Suppressor macrophage (primary cell): Measurements from ENCODE around the gene BRDT.
"Not testable (repeated sequence)": the region's sequence is repeated elsewhere in the genome, so short reads cannot be mapped to it uniquely, and the experiment has no call there.

ENCODE experiments used
- DNase-seq, 4 experiments: peaks; one replicate each; pipeline ENCODE4 v3.0.0-alpha.2; 2020 to 2022

BRDT gene

GRCh38 chr1:91993256-91993655 lies 44.1 kb downstream of the BRDT start:
- DNase-seq = no peak

DNA sequence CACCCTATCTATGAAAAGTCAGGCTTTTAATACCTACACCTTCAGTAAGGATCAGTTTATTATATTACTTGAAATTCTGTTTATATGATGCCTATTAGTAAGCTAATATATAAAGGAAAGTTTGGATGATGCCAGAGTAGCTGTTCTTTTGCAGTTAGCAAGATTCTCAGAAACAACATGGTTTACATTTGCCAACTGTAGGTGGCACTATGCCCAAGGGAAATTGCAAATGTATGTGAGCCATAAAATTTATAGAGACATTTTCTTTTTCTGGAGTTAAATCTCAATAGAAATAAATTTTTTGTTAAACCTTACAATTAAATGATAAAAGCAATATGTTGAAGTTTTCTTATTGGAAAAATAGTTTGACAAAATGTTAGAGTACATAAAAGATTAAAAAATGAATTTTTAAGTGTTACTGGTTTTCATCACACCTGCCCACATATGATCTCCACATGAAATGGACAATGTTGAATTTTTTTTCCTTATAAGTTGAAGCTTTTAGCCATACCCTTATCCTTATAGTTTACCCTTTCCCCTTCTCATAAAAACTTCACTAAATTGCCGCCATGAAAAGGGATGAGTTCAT lies 48.5 kb downstream of the BRDT start:
- peak; percentile 49 to 77 (median 66) for DNase-seq

DNA sequence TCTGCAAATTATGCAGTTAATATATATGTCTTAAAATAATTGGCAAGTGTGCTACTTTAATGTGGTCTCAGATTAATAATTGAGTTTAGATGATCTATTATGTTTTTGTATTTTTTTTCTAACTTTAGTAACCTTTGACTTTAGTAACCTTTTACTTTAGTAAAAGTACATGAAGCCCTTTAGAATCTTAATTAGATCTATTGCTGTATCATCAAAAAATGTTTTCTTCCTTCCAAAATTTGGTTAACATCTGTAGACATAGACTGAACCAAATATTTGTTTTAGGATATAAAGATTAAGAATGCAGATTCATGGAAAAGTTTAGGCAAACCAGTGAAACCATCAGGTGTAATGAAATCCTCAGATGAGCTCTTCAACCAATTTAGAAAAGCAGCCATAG lies 54.9 kb downstream of the BRDT start:
- no peak for DNase-seq

GRCh38 chr1:92013923-92014322 lies 64.7 kb downstream of the BRDT start:
- DNase-seq = no peak

GRCh38 chr1:92016720-92017316 lies 67.6 kb downstream of the BRDT start:
- DNase-seq = no peak

- DNase-seq = no peak
Measured at GRCh38 chr1:92017656-92018055, 68.5 kb downstream of the BRDT start.

DNA sequence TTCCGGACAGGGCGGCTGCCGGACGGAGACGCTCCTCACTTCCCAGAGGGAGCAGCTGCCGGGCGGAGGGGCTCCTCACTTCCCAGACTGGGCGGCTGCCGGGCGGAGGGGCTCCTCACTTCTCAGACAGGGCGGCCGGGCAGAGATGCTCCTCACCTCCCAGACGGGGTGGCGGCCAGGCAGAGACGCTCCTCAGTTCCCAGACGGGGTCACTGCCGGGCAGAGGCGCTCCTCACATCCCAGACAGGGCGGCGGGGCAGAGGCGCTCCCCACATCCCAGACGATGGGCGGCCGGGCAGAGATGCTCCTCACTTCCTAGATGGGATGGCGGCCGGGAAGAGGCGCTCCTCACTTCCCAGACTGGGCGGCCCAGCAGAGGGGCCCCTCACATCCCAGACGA lies 76.8 kb downstream of the BRDT start:
- DNase-seq = not testable (repeated sequence)

GRCh38 chr1:92026806-92027205 lies 77.6 kb downstream of the BRDT start:
- DNase-seq = peak in 1 of 4 experiments; percentile 4

DNA sequence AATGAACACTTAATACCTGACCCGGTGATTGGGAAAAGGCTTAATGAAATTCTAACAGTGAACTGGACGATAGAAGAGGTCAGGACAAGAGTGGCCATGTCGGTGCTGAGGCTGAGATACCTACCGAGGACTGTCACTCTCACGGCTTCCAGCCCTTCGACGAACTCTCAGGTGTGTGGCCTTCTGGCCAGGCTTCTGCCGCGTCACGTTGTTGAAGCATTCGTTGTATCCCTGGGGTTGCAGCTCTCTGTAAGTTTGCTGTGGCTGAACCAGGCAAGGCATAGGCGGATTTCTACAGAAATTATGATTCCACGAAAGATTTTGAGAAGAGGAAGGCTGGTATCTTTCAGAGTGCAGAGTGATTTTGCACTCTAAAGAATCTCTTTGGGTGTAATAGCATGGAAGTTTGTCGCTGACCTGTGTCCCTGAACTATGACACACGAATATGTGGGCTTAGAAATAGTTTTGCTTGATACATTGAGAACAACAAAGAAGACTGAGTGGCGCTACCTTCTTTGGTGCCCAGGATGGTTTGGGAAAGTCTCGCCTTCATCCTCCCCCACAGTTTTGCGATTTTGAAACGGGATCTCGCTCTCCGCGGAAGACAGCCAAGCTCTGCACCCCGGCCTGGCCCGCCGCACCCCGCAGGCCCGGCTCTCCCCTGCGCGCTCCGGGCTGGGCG lies 80.2 kb downstream of the BRDT start:
- DNase-seq = no peak

DNA sequence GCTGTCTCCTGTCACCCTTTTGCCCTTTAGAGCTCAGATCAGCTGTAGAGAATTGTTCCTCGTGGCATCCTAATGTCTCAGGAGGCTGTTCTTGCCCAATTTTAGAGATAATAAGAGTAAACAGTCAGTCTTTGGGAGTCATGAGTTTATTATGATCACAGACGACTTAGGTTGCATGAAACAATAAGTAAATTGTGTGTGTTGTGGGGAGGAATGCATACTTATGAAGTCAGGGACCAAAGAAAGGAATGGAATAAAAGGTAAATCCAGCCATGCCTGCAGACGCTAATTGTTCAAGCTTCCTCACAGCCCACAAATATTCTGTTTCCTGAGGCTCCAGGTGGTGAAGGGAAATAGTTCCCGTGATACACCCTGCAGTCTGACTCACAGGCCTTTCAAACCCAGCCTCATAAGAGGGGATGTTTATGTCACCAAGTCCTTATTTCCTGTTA lies 81.5 kb downstream of the BRDT start:
- peak; percentile 13 to 44 (median 27) for DNase-seq

GRCh38 chr1:92031281-92032110 lies 82.3 kb downstream of the BRDT start:
- no peak for DNase-seq

DNA sequence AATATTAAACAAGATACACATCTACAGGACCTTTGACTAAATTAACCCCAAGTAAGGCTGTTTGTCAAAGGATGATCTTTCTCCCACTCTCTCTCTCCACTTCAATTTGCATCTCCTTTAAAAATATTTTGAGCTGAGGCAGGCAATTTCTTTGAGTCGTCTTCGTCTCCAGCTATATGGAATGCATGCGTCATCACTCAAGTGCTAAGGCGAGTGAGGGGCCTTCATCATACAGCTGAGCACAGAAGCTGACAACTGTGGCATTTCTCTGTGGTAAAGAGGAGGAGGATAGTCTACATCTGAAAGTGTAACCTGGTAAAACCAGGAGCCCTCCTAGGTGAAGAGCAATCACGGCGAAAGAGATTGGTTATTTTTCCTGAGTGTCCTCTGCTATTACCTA lies 88.2 kb downstream of the BRDT start:
- no peak for DNase-seq

- DNase-seq = no peak
Measured at GRCh38 chr1:92038695-92039346, 89.6 kb downstream of the BRDT start.

GRCh38 chr1:92040971-92041370 lies 91.8 kb downstream of the BRDT start:
- no peak for DNase-seq

DNA sequence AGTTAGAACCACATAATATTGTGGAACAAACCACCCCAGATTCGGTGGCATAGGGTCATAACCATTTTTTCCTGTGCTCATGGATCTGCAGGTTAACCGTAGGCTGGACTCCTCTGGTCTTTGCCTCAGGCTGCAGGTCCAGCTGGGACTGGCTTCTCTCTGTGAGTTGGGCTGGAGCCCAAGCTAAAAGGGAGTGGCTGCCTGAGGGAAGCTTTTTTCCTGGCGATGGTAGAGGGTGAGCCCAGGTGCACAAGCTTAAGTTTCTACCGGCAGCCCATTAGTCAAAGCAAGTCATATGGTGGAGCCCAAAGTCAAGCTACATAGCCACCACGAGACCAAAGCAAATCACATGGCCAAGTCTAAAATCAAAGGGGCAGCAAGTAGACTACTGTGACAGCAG lies 94.4 kb downstream of the BRDT start:
- no peak for DNase-seq

DNA sequence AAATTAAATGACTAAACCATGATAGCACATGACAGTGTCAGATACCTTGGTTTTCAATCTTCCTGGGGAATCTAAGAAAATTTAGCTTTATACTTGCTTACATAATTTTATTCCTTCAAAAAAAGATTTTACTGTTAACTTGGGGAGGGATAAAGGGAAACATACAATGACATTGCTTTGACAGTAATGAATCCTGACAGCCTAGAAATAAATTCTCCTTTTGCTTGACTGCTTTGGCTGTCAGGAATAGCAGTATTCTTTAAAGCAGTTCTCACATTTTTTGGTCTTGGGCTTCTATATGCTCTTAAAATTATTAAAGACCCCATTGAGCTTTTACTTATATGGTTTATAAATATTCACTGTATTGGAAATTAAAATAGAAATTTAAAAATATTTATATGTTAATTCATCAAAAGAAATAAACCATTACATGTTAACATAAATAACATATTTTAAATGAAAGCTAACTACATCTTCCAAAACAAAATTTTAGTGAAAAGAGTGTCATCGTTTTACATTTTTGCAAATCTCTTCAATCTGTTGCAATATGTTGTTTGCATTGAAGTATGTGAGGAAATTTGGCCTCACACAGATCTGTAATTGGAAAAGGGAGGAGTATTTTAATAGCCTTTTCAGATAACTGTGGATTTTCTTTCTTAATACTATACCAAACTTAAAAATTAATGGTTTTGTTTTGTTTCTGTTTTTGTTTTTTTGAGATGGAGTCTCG lies 96.7 kb downstream of the BRDT start:
- DNase-seq = no peak

- DNase-seq = no peak
Measured at GRCh38 chr1:92051948-92052347, 102.7 kb downstream of the BRDT start.
